GM21786 (cell line): ENCODE measurements around the gene GIPC3.

Experiments used
- ATAC-seq: cut with Tn5 transposase; IDR thresholded peaks from one replicate; pipeline ENCODE4 v1.9.1; 2021; ENCODE audit not compliant: unreplicated experiment

GIPC3 gene

GRCh38 chr19:3634496-3635045 is 49.3 kb downstream of the GIPC3 start:
- ATAC-seq = no peak

- no peak for ATAC-seq
These were observed 51.2 kb downstream of the GIPC3 start for GRCh38 chr19:3636506-3636905.

- ATAC-seq = no peak
These were observed 51.7 kb downstream of the GIPC3 start for GRCh38 chr19:3636962-3637361.

- no peak for ATAC-seq
These were observed 52.3 kb downstream of the GIPC3 start for GRCh38 chr19:3637621-3638020.

GRCh38 chr19:3638208-3639193 is 53.2 kb downstream of the GIPC3 start:
- no peak for ATAC-seq

GRCh38 chr19:3639479-3639878 is 54.2 kb downstream of the GIPC3 start:
- no peak for ATAC-seq

- ATAC-seq = no peak
These were observed 56.4 kb downstream of the GIPC3 start for GRCh38 chr19:3641515-3642269.

GRCh38 chr19:3642296-3642695 is 57.0 kb downstream of the GIPC3 start:
- no peak for ATAC-seq
